Amygdala (tissue), 56 donors: ENCODE results near the gene SGCD.
A peak's percentile ranks its signal among the peaks of the same experiment; 100 is the strongest.

Experiments
- DNase-seq, 56 donors: peaks; one replicate each; lab custom pipeline; 2025; lab: John Stamatoyannopoulos, UW

The SGCD gene

GRCh38 chr5:156753846-156754245, 426.9 kb downstream of the SGCD start:
- no peak for DNase-seq

GRCh38 chr5:156755421-156756087, 428.6 kb downstream of the SGCD start:
- no peak for DNase-seq

- DNase-seq = peak in 2 of 56 donors; percentile 0 to 4
Observed at GRCh38 chr5:156758011-156758791, 431.2 kb downstream of the SGCD start.

GRCh38 chr5:156759156-156759555, 432.2 kb downstream of the SGCD start:
- no peak for DNase-seq

- DNase-seq = no peak
Observed at GRCh38 chr5:156762771-156763170, 435.8 kb downstream of the SGCD start.

- no peak for DNase-seq
Observed at GRCh38 chr5:156764176-156764971, 437.4 kb downstream of the SGCD start.

GRCh38 chr5:156774273-156774672, 447.3 kb downstream of the SGCD start:
- no peak for DNase-seq

GRCh38 chr5:156778139-156778706, 451.3 kb downstream of the SGCD start:
- DNase-seq = no peak

GRCh38 chr5:156778752-156779151, 451.8 kb downstream of the SGCD start:
- DNase-seq = no peak

GRCh38 chr5:156779436-156779835, 452.5 kb downstream of the SGCD start:
- no peak for DNase-seq

GRCh38 chr5:156783092-156783491, 456.1 kb downstream of the SGCD start:
- no peak for DNase-seq

GRCh38 chr5:156794687-156795086, 467.7 kb downstream of the SGCD start:
- no peak for DNase-seq

- no peak for DNase-seq
Observed at GRCh38 chr5:156798201-156798600, 471.2 kb downstream of the SGCD start.

- DNase-seq = no peak
Observed at GRCh38 chr5:156799171-156799570, 472.2 kb downstream of the SGCD start.

GRCh38 chr5:156800929-156801328, 474.0 kb downstream of the SGCD start:
- DNase-seq = peak in 8 of 56 donors; percentile 3 to 34 (median 14)

GRCh38 chr5:156802501-156802900, 475.5 kb downstream of the SGCD start:
- DNase-seq = no peak

- no peak for DNase-seq
Observed at GRCh38 chr5:156803404-156803803, 476.4 kb downstream of the SGCD start.

- DNase-seq = no peak
Observed at GRCh38 chr5:156812959-156813358, 486.0 kb downstream of the SGCD start.

GRCh38 chr5:156815988-156816599, 489.1 kb downstream of the SGCD start:
- DNase-seq = peak in 3 of 56 donors; percentile 0 to 16 (median 2)
